Neural progenitor cell (in vitro differentiated cells): ENCODE measurements around the gene CHST8.

ENCODE experiments used
- EZH2 ChIP-seq: fragments of 200-600 bp; sonication (generic); IDR thresholded peaks from 2 replicates; pipeline ENCODE4 v1.6.1; 2017; ENCODE audit warnings: antibody characterized with exemption, mild to moderate bottlenecking, moderate library complexity
- EZH2phosphoT487 ChIP-seq: fragments of 200-600 bp; sonication (generic); IDR thresholded peaks from 2 replicates; pipeline ENCODE4 v1.6.1; 2017; ENCODE audit warnings: antibody characterized with exemption
- TF ChIP-seq, protein P1 (sequence below): fragments of 200-600 bp; sonication (generic); IDR thresholded peaks from 2 replicates; pipeline ENCODE4 v1.5.1; 2017; ENCODE audit warnings: antibody characterized with exemption, mild to moderate bottlenecking

DNA sequence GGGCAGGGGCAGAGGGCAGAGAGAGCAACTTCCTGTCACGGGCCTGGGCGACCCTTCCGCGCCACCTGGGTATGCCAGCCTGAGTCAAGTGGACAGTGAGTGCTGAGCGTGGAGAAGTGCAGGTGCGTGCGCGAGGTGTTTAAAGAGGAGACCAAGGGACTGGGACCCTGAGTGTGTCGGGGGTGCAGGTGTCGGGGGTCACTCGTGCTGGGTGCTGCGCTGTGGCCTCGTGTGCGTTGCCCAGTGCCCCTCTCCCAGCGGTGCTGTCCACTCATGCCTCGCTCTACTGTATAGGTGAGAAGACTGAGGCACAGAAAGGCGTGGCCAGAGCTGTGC, 156.0 kb downstream of the CHST8 start:
- TF ChIP-seq, protein P1, sequence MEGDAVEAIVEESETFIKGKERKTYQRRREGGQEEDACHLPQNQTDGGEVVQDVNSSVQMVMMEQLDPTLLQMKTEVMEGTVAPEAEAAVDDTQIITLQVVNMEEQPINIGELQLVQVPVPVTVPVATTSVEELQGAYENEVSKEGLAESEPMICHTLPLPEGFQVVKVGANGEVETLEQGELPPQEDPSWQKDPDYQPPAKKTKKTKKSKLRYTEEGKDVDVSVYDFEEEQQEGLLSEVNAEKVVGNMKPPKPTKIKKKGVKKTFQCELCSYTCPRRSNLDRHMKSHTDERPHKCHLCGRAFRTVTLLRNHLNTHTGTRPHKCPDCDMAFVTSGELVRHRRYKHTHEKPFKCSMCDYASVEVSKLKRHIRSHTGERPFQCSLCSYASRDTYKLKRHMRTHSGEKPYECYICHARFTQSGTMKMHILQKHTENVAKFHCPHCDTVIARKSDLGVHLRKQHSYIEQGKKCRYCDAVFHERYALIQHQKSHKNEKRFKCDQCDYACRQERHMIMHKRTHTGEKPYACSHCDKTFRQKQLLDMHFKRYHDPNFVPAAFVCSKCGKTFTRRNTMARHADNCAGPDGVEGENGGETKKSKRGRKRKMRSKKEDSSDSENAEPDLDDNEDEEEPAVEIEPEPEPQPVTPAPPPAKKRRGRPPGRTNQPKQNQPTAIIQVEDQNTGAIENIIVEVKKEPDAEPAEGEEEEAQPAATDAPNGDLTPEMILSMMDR: no peak
- no peak for TF ChIP-seq EZH2
- no peak for TF ChIP-seq EZH2phosphoT487
